Panc1 (cell line): ENCODE data around the gene KLK4. TPM values are rescaled to one million over a fixed set of nuclear protein-coding genes. Genes with fewer than 3 reads are reported as not detected.
A peak's percentile ranks its signal among the peaks of the same experiment; 100 is the strongest.

Experiments used
- ATAC-seq: fragments of 200-7000 bp; cut with Tn5 transposase; 2 replicates; pipeline ENCODE4 v1.9.1; 2020; ENCODE audit warnings: mild to moderate bottlenecking, moderate library complexity
- BruUV-seq: library from RNA; stranded (reverse); fragments of 400-500 nt; replicated peaks from 2 replicates; lab custom pipeline; 2021; lab: Mats Ljungman, UMichigan
- CTCF ChIA-PET: fragments of 300-600 bp; sonication (Branson Sonifier 250); formaldehyde crosslinking; loops from one replicate; lab custom pipeline; 2022; ENCODE audit warnings: antibody characterized with exemption; lab: Charles Lee
- POLR2A ChIA-PET: fragments of 300-600 bp; sonication (Branson Sonifier 250); formaldehyde crosslinking; loops from one replicate; lab custom pipeline; 2022; ENCODE audit warnings: antibody characterized with exemption; lab: Charles Lee
- DNase-seq: peaks from one replicate; pipeline ENCODE4 v3.0.0-alpha.2; 2010; ENCODE audit warnings: low read depth, low spot score
- H3K27ac ChIP-seq: 2 replicates; pipeline ENCODE4 v1.5.1; 2011; ENCODE audit warnings: mild to moderate bottlenecking, low read length, inconsistent platforms
- H3K27me3 ChIP-seq: fragments of 200-500 bp; sonication (Bioruptor generic); 2 replicates; pipeline ENCODE4 v1.6.0; 2014; ENCODE audit warnings: low read length, inconsistent platforms; ENCODE audit not compliant: control insufficient read depth, insufficient read depth
- H3K36me3 ChIP-seq: fragments of 200-500 bp; sonication (Bioruptor generic); 2 replicates; pipeline ENCODE4 v1.5.1; 2014; ENCODE audit warnings: inconsistent platforms, mild to moderate bottlenecking, low read length, moderate library complexity; ENCODE audit not compliant: control insufficient read depth, insufficient read depth
- H3K4me1 ChIP-seq: 2 replicates; pipeline ENCODE4 v1.5.1; 2011; ENCODE audit warnings: inconsistent platforms, mild to moderate bottlenecking, low read length, moderate library complexity; ENCODE audit not compliant: control insufficient read depth, insufficient read depth
- H3K4me3 ChIP-seq, 2 experiments: 2 replicates each; pipeline ENCODE4 v1.5.1; 2011 to 2012; ENCODE audit warnings: low read depth in 2 of 2, low read length in 2 of 2, mild to moderate bottlenecking in 2 of 2, inconsistent platforms in 1 of 2, moderate library complexity in 1 of 2
- H3K9me3 ChIP-seq: fragments of 200-500 bp; sonication (Bioruptor generic); 2 replicates; pipeline ENCODE4 v1.5.1; 2014; ENCODE audit warnings: low read depth, mild to moderate bottlenecking, inconsistent platforms, low read length, moderate library complexity; ENCODE audit not compliant: control insufficient read depth, insufficient read depth
- POLR2AphosphoS5 ChIP-seq: IDR thresholded peaks from 2 replicates; pipeline ENCODE4 v1.6.1; 2012; ENCODE audit warnings: mild to moderate bottlenecking, low read depth, low read length, moderate library complexity
- SIN3A ChIP-seq: IDR thresholded peaks from 2 replicates; pipeline ENCODE4 v1.6.1; 2012; ENCODE audit warnings: low read depth, mild to moderate bottlenecking, low read length, moderate library complexity, borderline replicate concordance; ENCODE audit not compliant: insufficient read depth
- TCF7L2 ChIP-seq: IDR thresholded peaks from 2 replicates; pipeline ENCODE4 v1.6.1; 2011; ENCODE audit warnings: mild to moderate bottlenecking, low read depth, low read length, inconsistent platforms
- in situ Hi-C: cut with HindIII; loops from 2 replicates; pipeline ENCODE4 v1.10.0; 2016; ENCODE audit warnings: low sequenced_read_pairs, low pct_unique_long_range_greater_than_20kb
- intact Hi-C: fragments of 100-400 bp; cut with micrococcal nuclease; formaldehyde crosslinking; loops from one replicate; pipeline ENCODE4 v1.10.0; 2022; ENCODE audit not compliant: unreplicated experiment
- total RNA-seq: library from RNA; stranded (reverse); gene quantifications from one replicate; pipeline ENCODE4 v1.2.1, GENCODE V29; 2021; ENCODE audit not compliant: unreplicated experiment
- TF ChIP-seq, protein P1 (sequence below), 2 experiments: IDR thresholded peaks; 2 replicates each; pipeline ENCODE4 v1.6.1; 2011 to 2012; ENCODE audit warnings: low read depth in 2 of 2, control low read depth in 1 of 2, low read length in 1 of 2, mild to moderate bottlenecking in 1 of 2, moderate library complexity in 1 of 2; ENCODE audit not compliant: insufficient read depth in 1 of 2
- TF ChIP-seq, protein P2 (sequence below): fragments of 450-650 bp; IDR thresholded peaks from 2 replicates; pipeline ENCODE4 v1.5.1; 2017; ENCODE audit warnings: mild to moderate bottlenecking

The KLK4 gene
- total RNA-seq, 1 experiment from 2014 or later: not detected

DNA sequence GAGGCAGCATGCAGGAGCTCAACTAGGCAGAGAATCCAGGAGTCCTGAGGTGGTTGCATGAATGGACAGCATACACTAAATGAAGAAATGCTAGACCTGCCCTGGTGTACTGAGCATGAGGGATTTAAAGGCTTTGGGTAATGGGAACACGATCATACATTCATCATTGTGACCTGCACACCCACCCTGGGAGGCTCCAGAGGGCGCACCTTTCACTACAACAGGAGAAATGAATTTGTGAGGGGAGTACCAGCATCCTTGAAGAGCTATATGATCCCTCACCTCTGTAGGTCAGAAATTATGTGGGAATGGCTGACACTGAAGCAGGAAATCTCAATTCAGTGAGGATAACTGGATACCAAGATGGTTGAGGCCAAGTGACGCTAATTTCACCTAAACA, 29.0 kb downstream of the KLK4 start:
- peaks cover 8% of the 10 kb centered on the region; the same call in 1 of the 2 replicates for H3K27me3 ChIP-seq
- BruUV-seq: no TSS peak
- no peaks in the 10 kb centered on the region for H3K9me3 ChIP-seq
- DNase-seq (no peak), ATAC-seq (no peak)
- CTCF ChIA-PET: no interaction called here
- in situ Hi-C loops (no loop called here), intact Hi-C loops (no loop called here)
- POLR2A ChIA-PET: no interaction called here
- H3K4me3 ChIP-seq: no peak overlapping the region
- no peaks in the 10 kb centered on the region for H3K36me3 ChIP-seq
- TF ChIP-seq, protein P1, sequence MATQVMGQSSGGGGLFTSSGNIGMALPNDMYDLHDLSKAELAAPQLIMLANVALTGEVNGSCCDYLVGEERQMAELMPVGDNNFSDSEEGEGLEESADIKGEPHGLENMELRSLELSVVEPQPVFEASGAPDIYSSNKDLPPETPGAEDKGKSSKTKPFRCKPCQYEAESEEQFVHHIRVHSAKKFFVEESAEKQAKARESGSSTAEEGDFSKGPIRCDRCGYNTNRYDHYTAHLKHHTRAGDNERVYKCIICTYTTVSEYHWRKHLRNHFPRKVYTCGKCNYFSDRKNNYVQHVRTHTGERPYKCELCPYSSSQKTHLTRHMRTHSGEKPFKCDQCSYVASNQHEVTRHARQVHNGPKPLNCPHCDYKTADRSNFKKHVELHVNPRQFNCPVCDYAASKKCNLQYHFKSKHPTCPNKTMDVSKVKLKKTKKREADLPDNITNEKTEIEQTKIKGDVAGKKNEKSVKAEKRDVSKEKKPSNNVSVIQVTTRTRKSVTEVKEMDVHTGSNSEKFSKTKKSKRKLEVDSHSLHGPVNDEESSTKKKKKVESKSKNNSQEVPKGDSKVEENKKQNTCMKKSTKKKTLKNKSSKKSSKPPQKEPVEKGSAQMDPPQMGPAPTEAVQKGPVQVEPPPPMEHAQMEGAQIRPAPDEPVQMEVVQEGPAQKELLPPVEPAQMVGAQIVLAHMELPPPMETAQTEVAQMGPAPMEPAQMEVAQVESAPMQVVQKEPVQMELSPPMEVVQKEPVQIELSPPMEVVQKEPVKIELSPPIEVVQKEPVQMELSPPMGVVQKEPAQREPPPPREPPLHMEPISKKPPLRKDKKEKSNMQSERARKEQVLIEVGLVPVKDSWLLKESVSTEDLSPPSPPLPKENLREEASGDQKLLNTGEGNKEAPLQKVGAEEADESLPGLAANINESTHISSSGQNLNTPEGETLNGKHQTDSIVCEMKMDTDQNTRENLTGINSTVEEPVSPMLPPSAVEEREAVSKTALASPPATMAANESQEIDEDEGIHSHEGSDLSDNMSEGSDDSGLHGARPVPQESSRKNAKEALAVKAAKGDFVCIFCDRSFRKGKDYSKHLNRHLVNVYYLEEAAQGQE (IDR thresholded peaks at IDR 0.05; ENCODE audit: insufficient read depth in 1 of 2, low read depth in 2 of 2, low read length in 1 of 2): no peak
- TF ChIP-seq TCF7L2 (no peak), SIN3A (no peak), POLR2AphosphoS5 (no peak)
- TF ChIP-seq, protein P2, sequence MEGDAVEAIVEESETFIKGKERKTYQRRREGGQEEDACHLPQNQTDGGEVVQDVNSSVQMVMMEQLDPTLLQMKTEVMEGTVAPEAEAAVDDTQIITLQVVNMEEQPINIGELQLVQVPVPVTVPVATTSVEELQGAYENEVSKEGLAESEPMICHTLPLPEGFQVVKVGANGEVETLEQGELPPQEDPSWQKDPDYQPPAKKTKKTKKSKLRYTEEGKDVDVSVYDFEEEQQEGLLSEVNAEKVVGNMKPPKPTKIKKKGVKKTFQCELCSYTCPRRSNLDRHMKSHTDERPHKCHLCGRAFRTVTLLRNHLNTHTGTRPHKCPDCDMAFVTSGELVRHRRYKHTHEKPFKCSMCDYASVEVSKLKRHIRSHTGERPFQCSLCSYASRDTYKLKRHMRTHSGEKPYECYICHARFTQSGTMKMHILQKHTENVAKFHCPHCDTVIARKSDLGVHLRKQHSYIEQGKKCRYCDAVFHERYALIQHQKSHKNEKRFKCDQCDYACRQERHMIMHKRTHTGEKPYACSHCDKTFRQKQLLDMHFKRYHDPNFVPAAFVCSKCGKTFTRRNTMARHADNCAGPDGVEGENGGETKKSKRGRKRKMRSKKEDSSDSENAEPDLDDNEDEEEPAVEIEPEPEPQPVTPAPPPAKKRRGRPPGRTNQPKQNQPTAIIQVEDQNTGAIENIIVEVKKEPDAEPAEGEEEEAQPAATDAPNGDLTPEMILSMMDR: peak; percentile 15; the same call in 1 of the 2 replicates
- H3K27ac ChIP-seq: no peak overlapping the region
- no peaks in the 10 kb centered on the region for H3K4me1 ChIP-seq

DNA sequence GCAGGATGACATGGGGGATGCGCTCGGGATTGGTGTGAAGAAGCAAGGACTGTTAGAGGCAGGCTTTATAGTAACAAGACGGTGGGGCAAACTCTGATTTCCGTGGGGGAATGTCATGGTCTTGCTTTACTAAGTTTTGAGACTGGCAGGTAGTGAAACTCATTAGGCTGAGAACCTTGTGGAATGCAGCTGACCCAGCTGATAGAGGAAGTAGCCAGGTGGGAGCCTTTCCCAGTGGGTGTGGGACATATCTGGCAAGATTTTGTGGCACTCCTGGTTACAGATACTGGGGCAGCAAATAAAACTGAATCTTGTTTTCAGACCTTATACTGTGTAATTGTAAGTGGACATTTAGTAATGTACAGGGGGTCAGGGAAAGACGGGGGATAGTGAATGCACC, 31.0 kb downstream of the KLK4 start:
- Histone ChIP-seq H3K36me3 (no peaks in the 10 kb centered on the region), H3K9me3 (no peaks in the 10 kb centered on the region), H3K4me1 (no peaks in the 10 kb centered on the region), H3K27ac (no peak overlapping the region), H3K27me3 (peaks cover 7% of the 10 kb centered on the region; the same call in 1 of the 2 replicates), H3K4me3 (no peak overlapping the region)
- BruUV-seq: no TSS peak
- POLR2A ChIA-PET: no interaction called here
- no peak for ATAC-seq
- DNase-seq: no peak
- CTCF ChIA-PET: no interaction called here
- in situ Hi-C loops (no loop called here), intact Hi-C loops (no loop called here)
- TF ChIP-seq POLR2AphosphoS5 (no peak), TCF7L2 (no peak), SIN3A (no peak)
- TF ChIP-seq, protein P1 (IDR thresholded peaks at IDR 0.05; ENCODE audit: insufficient read depth in 1 of 2, low read depth in 2 of 2, low read length in 1 of 2): no peak
- TF ChIP-seq, protein P2: no peak
